Caco-2 (cell line): Measurements from ENCODE around the gene CAND1. TPM values are rescaled to one million over a fixed set of nuclear protein-coding genes. Genes with fewer than 3 reads are reported as not detected.

Experiments
- BruUV-seq: library from RNA; stranded (reverse); fragments of 400-500 nt; replicated peaks from 2 replicates; lab custom pipeline; 2021; lab: Mats Ljungman, UMichigan
- CTCF ChIA-PET: fragments of 300-600 bp; sonication (Branson Sonifier 250); formaldehyde crosslinking; loops from one replicate; lab custom pipeline; 2022; ENCODE audit warnings: antibody characterized with exemption; lab: Charles Lee
- POLR2A ChIA-PET: fragments of 300-600 bp; sonication (Branson Sonifier 250); formaldehyde crosslinking; loops from one replicate; lab custom pipeline; 2022; ENCODE audit warnings: antibody characterized with exemption; lab: Charles Lee
- DNase-seq, 2 experiments: peaks; one replicate each; pipeline versions ENCODE4 v3.0.0 to v3.0.0-alpha.2; 2020 to 2022
- H3K27me3 ChIP-seq: replicated peaks from 2 replicates; pipeline ENCODE4 v1.6.0; 2011; ENCODE audit warnings: low read length; ENCODE audit not compliant: control insufficient read depth, insufficient read depth
- H3K36me3 ChIP-seq: 2 replicates; pipeline ENCODE4 v1.5.1; 2011; ENCODE audit warnings: low read length; ENCODE audit not compliant: control insufficient read depth, insufficient read depth
- H3K4me1 ChIP-seq: fragments of 250-450 bp; sonication (Bioruptor Pico); 2 replicates; pipeline ENCODE4 v1.5.1; 2020; ENCODE audit warnings: mild to moderate bottlenecking
- H3K4me3 ChIP-seq: 2 replicates; pipeline ENCODE4 v1.5.1; 2011; ENCODE audit warnings: low read depth, mild to moderate bottlenecking, control low read depth, low read length
- H3K9me3 ChIP-seq: fragments of 250-450 bp; sonication (Bioruptor Pico); 2 replicates; pipeline ENCODE4 v1.5.1; 2020; ENCODE audit warnings: mild to moderate bottlenecking, moderate library complexity
- H3K27ac Mint-ChIP-seq: one replicate; pipeline ENCODE4 v1.8.0; 2022; ENCODE audit warnings: mixed read lengths; ENCODE audit not compliant: unreplicated experiment
- H3K27me3 Mint-ChIP-seq: one replicate; pipeline ENCODE4 v1.8.0; 2022; ENCODE audit warnings: mixed read lengths; ENCODE audit not compliant: insufficient read depth, unreplicated experiment
- H3K36me3 Mint-ChIP-seq: one replicate; pipeline ENCODE4 v1.8.0; 2022; ENCODE audit warnings: mild to moderate bottlenecking, mixed read lengths; ENCODE audit not compliant: insufficient read depth, unreplicated experiment
- H3K4me1 Mint-ChIP-seq: one replicate; pipeline ENCODE4 v1.8.0; 2022; ENCODE audit warnings: low read depth, mixed read lengths; ENCODE audit not compliant: unreplicated experiment
- H3K4me3 Mint-ChIP-seq: one replicate; pipeline ENCODE4 v1.8.0; 2022; ENCODE audit warnings: mild to moderate bottlenecking, moderate library complexity, mixed read lengths; ENCODE audit not compliant: unreplicated experiment
- H3K9me3 Mint-ChIP-seq: one replicate; pipeline ENCODE4 v1.8.0; 2022; ENCODE audit warnings: mixed read lengths; ENCODE audit not compliant: unreplicated experiment
- CTCF ChIP-seq, 2 experiments: fragments of 200-600 bp in 1 of 2; IDR thresholded peaks; 1 replicate in 1 of 2; 2 replicates in 1 of 2; pipeline versions ENCODE4 v1.5.1 to v1.8.0; 2011 to 2022; ENCODE audit warnings: antibody characterized with exemption in 1 of 2, control low read depth in 1 of 2, inconsistent platforms in 1 of 2, low read depth in 1 of 2, low read length in 1 of 2, mild to moderate bottlenecking in 1 of 2, moderate library complexity in 1 of 2; ENCODE audit not compliant: insufficient read depth in 1 of 2, severe bottlenecking in 1 of 2, unreplicated experiment in 1 of 2
- intact Hi-C: fragments of 100-400 bp; cut with micrococcal nuclease; formaldehyde crosslinking; loops from one replicate; pipeline ENCODE4 v1.10.0; 2022; ENCODE audit not compliant: unreplicated experiment
- total RNA-seq: library from RNA; stranded (reverse); gene quantifications from 2 replicates; pipeline ENCODE4 v1.2.3, GENCODE V29; 2022

CAND1 gene
- total RNA-seq, 1 experiment from 2014 or later = 148 TPM

- H3K27me3 ChIP-seq = no peaks in the 10 kb centered on the region
- TF ChIP-seq CTCF (IDR thresholded peaks at IDR 0.05; ENCODE audit: insufficient read depth in 1 of 2, low read depth in 1 of 2, low read length in 1 of 2, severe bottlenecking in 1 of 2, unreplicated experiment in 1 of 2) = no peak
- H3K9me3 ChIP-seq = no peaks in the 10 kb centered on the region
- Mint-ChIP-seq H3K9me3 (no peaks in the 10 kb centered on the region), H3K4me1 (no peaks in the 10 kb centered on the region), H3K36me3 (peaks cover 73% of the 10 kb centered on the region), H3K4me3 (no peak overlapping the region), H3K27ac (no peak overlapping the region), H3K27me3 (no peaks in the 10 kb centered on the region)
- no peaks in the 10 kb centered on the region for H3K4me1 ChIP-seq
- intact Hi-C loops = no loop called here
- no TSS peak for BruUV-seq
- DNase-seq = no peak
- H3K36me3 ChIP-seq = peaks cover 1% of the 10 kb centered on the region; the same call in 1 of the 2 replicates
- CTCF ChIA-PET = no interaction called here
- H3K4me3 ChIP-seq = no peak overlapping the region
- POLR2A ChIA-PET = no interaction called here
Observed at GRCh38 chr12:67315661-67316060, 46.5 kb downstream of the CAND1 start.

GRCh38 chr12:67318786-67319185 is 49.6 kb downstream of the CAND1 start:
- ChIA-PET CTCF (no interaction called here), POLR2A (no interaction called here)
- H3K36me3 ChIP-seq = peaks cover 1% of the 10 kb centered on the region; the same call in 1 of the 2 replicates

GRCh38 chr12:67319936-67320335 is 50.8 kb downstream of the CAND1 start:
- TF ChIP-seq CTCF (IDR thresholded peaks at IDR 0.05; ENCODE audit: insufficient read depth in 1 of 2, low read depth in 1 of 2, low read length in 1 of 2, severe bottlenecking in 1 of 2, unreplicated experiment in 1 of 2) = no peak
- Histone ChIP-seq H3K4me3 (no peak overlapping the region), H3K36me3 (peaks cover 1% of the 10 kb centered on the region; the same call in 1 of the 2 replicates), H3K27me3 (no peaks in the 10 kb centered on the region), H3K4me1 (no peaks in the 10 kb centered on the region), H3K9me3 (no peaks in the 10 kb centered on the region)
- intact Hi-C loops = no loop called here
- Mint-ChIP-seq H3K36me3 (peaks cover 64% of the 10 kb centered on the region), H3K9me3 (peaks cover 11% of the 10 kb centered on the region), H3K27me3 (no peaks in the 10 kb centered on the region), H3K4me3 (no peak overlapping the region), H3K27ac (no peak overlapping the region), H3K4me1 (no peaks in the 10 kb centered on the region)
- DNase-seq = no peak
- POLR2A ChIA-PET = no interaction called here
- BruUV-seq = no TSS peak
- CTCF ChIA-PET = no interaction called here

More at GRCh38 chr12:67318786-67319185, 49.6 kb downstream of the CAND1 start:
- no peak for DNase-seq
- no peak for TF ChIP-seq CTCF (IDR thresholded peaks at IDR 0.05; ENCODE audit: insufficient read depth in 1 of 2, low read depth in 1 of 2, low read length in 1 of 2, severe bottlenecking in 1 of 2, unreplicated experiment in 1 of 2)
- Histone ChIP-seq H3K4me1 (no peaks in the 10 kb centered on the region), H3K4me3 (no peak overlapping the region), H3K27me3 (no peaks in the 10 kb centered on the region), H3K9me3 (no peaks in the 10 kb centered on the region)
- Mint-ChIP-seq H3K36me3 (peaks cover 72% of the 10 kb centered on the region), H3K4me3 (no peak overlapping the region), H3K27me3 (no peaks in the 10 kb centered on the region), H3K4me1 (no peaks in the 10 kb centered on the region), H3K9me3 (peaks cover 11% of the 10 kb centered on the region), H3K27ac (no peak overlapping the region)
- intact Hi-C loops = no loop called here
- BruUV-seq = no TSS peak
